Cardiac muscle cell (in vitro differentiated cells and primary cell): ENCODE measurements around the gene STK35. TPM values are rescaled to one million over a fixed set of nuclear protein-coding genes. Genes with fewer than 3 reads are reported as not detected.

Experiments used
- DNase-seq, 2 donors: peaks; one replicate each; pipeline versions ENCODE4 v3.0.0 to v3.0.0-alpha.2; 2010 to 2017; ENCODE audit warnings: low read depth in 1 of 2, low spot score in 1 of 2
- H3K27ac ChIP-seq: fragments of 200-600 bp; sonication (generic); 2 replicates; pipeline ENCODE4 v1.5.1; 2016
- H3K27me3 ChIP-seq: fragments of 200-600 bp; sonication (generic); 2 replicates; pipeline ENCODE4 v1.6.0; 2016; ENCODE audit warnings: control low read depth
- H3K36me3 ChIP-seq: fragments of 200-600 bp; sonication (generic); 2 replicates; pipeline ENCODE4 v1.5.1; 2016; ENCODE audit warnings: control low read depth
- H3K4me1 ChIP-seq: fragments of 200-600 bp; sonication (generic); 2 replicates; pipeline ENCODE4 v1.8.1; 2017; ENCODE audit warnings: low read depth, mild to moderate bottlenecking, mixed run types
- H3K4me3 ChIP-seq: fragments of 200-600 bp; sonication (generic); 2 replicates; pipeline ENCODE4 v1.5.1; 2016; ENCODE audit warnings: mild to moderate bottlenecking
- H3K9me3 ChIP-seq: fragments of 200-600 bp; sonication (generic); 2 replicates; pipeline ENCODE4 v1.5.1; 2017; ENCODE audit warnings: low read depth, mild to moderate bottlenecking, control low read depth
- CTCF ChIP-seq: IDR thresholded peaks from 2 replicates; pipeline ENCODE4 v1.5.1; 2012; ENCODE audit warnings: low read depth, mild to moderate bottlenecking, low read length
- polyA plus RNA-seq: library from polyadenylated mRNA; unstranded; fragments of >200 nt; fragmentation: Nextera tagmentation; extraction: Ambion mirVana; gene quantifications from 2 replicates; pipeline ENCODE4 v1.2.1, GENCODE V29; 2016
- total RNA-seq: library from RNA; depleted of rRNA; stranded (reverse); fragments of >200 nt; gene quantifications from 2 replicates; pipeline ENCODE4 v1.2.3, GENCODE V29; 2016

The STK35 gene
- total and polyA plus RNA-seq, 2 experiments from 2014 or later = 10.0 to 21.4 TPM

GRCh38 chr20:2093883-2094282 lies 7.7 kb upstream of the STK35 start:
- no peaks in the 10 kb centered on the region for H3K9me3 ChIP-seq

DNA sequence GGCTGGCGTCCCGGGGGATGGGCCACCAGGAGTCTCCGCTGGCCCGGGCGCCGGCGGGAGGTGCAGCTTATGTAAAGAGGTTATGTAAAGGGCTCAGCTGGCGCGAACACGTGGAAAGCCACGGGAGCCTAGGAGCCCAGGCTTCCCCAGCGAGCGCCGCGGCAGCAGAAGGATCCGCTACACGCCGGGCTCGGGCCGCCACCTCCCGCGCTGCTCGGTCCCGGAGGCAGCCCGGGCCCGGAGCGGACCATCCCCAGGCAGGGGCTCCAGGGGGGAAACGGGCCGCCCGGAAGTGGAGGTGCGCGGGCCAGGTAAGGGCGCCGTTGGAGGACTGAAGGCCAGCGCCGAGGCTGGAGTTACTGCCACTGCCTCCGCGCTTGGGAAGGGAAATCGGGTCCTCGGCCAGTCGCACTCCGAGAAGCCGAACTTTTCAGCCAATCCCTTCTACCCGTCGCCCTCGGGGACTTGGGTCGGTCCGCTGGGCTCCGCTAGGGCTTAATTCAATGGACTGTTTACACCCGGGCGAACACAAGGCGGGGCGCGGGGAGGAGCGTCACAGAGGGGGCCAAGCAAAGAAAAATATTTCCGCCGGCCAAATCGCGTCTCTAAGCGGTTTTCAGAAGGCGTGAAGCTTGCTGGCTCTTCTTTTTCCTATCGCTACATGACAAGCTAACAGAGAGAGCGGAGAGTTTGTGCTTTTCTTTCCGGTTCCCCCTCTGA lies 398 bp downstream of the STK35 start:
- H3K27me3 ChIP-seq = peaks cover 5% of the 10 kb centered on the region
- peak overlapping the region; percentile 91 for H3K4me3 ChIP-seq
- peaks cover 3% of the 10 kb centered on the region for H3K36me3 ChIP-seq
- peak; percentile 94 to 96 for DNase-seq
- no peak for TF ChIP-seq CTCF
- H3K27ac ChIP-seq = peak overlapping the region; percentile 99
- no peaks in the 10 kb centered on the region for H3K9me3 ChIP-seq
- H3K4me1 ChIP-seq = peaks cover 12% of the 10 kb centered on the region

More at GRCh38 chr20:2093883-2094282, 7.7 kb upstream of the STK35 start:
- Histone ChIP-seq H3K36me3 (no peaks in the 10 kb centered on the region), H3K4me3 (no peak overlapping the region), H3K27me3 (peaks cover 66% of the 10 kb centered on the region), H3K4me1 (no peaks in the 10 kb centered on the region), H3K27ac (no peak overlapping the region)
- DNase-seq = no peak
- no peak for TF ChIP-seq CTCF

GRCh38 chr20:2102585-2103460 lies 1.2 kb downstream of the STK35 start:
- no peak for TF ChIP-seq CTCF
- Histone ChIP-seq H3K4me1 (peaks cover 12% of the 10 kb centered on the region), H3K4me3 (peak overlapping the region; percentile 91), H3K27me3 (no peaks in the 10 kb centered on the region), H3K9me3 (no peaks in the 10 kb centered on the region), H3K27ac (peak overlapping the region; percentile 99), H3K36me3 (peaks cover 3% of the 10 kb centered on the region)
- peak; percentile 93 for DNase-seq

GRCh38 chr20:2103461-2104153 lies 2.0 kb downstream of the STK35 start:
- Histone ChIP-seq H3K4me1 (peaks cover 12% of the 10 kb centered on the region), H3K27ac (peak overlapping the region; percentile 99), H3K27me3 (no peaks in the 10 kb centered on the region), H3K9me3 (no peaks in the 10 kb centered on the region), H3K36me3 (peaks cover 3% of the 10 kb centered on the region), H3K4me3 (peak overlapping the region; percentile 91)
- no peak for TF ChIP-seq CTCF
- DNase-seq = peak; percentile 8 to 22

DNA sequence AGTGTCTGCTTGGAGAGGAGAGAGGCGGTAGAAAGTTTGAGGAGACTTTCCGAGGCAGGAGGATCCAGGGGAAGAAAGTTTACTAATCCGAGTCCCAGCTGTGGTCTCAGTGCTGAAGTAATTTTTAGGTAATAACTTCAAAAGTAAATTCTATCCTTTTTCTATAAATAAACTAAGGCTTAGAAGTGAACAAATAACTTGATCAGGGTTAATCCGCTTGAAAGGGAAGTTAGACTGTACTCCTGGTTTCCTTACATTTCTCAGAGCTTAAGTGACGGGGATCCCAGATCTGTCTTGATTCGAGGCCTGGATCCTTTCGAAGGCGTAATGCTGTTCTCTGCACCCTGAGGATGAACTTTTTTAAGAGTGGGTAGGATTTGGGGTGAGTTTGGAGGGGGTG lies 2.6 kb downstream of the STK35 start:
- Histone ChIP-seq H3K4me3 (peak overlapping the region; percentile 91), H3K27ac (no peak overlapping the region)

More for the DNA sequence above, 2.6 kb downstream of the STK35 start:
- TF ChIP-seq CTCF = no peak
- no peak for DNase-seq
- Histone ChIP-seq H3K4me1 (peaks cover 14% of the 10 kb centered on the region), H3K9me3 (no peaks in the 10 kb centered on the region), H3K36me3 (peaks cover 3% of the 10 kb centered on the region), H3K27me3 (no peaks in the 10 kb centered on the region)
